SK-N-SH (cell line): ENCODE measurements around the gene TEAD1.

Experiments
- CTCF ChIP-seq: fragments of 200-600 bp; sonication (generic); IDR thresholded peaks from 2 replicates; pipeline ENCODE4 v1.6.1; 2017; ENCODE audit warnings: antibody characterized with exemption, mild to moderate bottlenecking, moderate library complexity
- GATA2 ChIP-seq: sonication (generic); formaldehyde crosslinking; IDR thresholded peaks from 2 replicates; pipeline ENCODE4 v1.5.0; 2020; ENCODE audit warnings: mild to moderate bottlenecking, missing genetic modification reagents
- MAX ChIP-seq: IDR thresholded peaks from 2 replicates; pipeline ENCODE4 v1.4.0; 2012; ENCODE audit warnings: low read depth
- POLR2AphosphoS5 ChIP-seq: IDR thresholded peaks from 2 replicates; pipeline ENCODE4 v1.6.1; 2012; ENCODE audit warnings: low read depth, low read length
- REST ChIP-seq: IDR thresholded peaks from 2 replicates; pipeline ENCODE4 v1.6.1; 2012; ENCODE audit warnings: mild to moderate bottlenecking, low read depth, low read length, moderate library complexity
- RFX5 ChIP-seq: IDR thresholded peaks from 2 replicates; pipeline ENCODE4 v1.6.1; 2012; ENCODE audit warnings: mild to moderate bottlenecking, improper control_type of control experiment, low read length
- TAF1 ChIP-seq: IDR thresholded peaks from 2 replicates; pipeline ENCODE4 v1.6.1; 2012; ENCODE audit warnings: low read depth, mild to moderate bottlenecking, low read length, moderate library complexity, borderline replicate concordance
- USF1 ChIP-seq: IDR thresholded peaks from 2 replicates; pipeline ENCODE4 v1.4.0; 2012; ENCODE audit warnings: low read depth, borderline replicate concordance
- USF2 ChIP-seq: fragments of 150-350 bp; IDR thresholded peaks from 2 replicates; pipeline ENCODE4 v1.6.1; 2017; ENCODE audit warnings: antibody characterized with exemption, low read length, low read depth, borderline replicate concordance
- YY1 ChIP-seq: IDR thresholded peaks from 2 replicates; pipeline ENCODE4 v1.4.0; 2012; ENCODE audit warnings: low read depth, mild to moderate bottlenecking

- no peak for TF ChIP-seq USF2
- TF ChIP-seq GATA2 (CRISPR knock-in tag) = no peak
- no peak for TF ChIP-seq YY1
- TF ChIP-seq POLR2AphosphoS5 = no peak
- no peak for TF ChIP-seq CTCF
- no peak for TF ChIP-seq USF1
- no peak for TF ChIP-seq RFX5
- TF ChIP-seq MAX = no peak
- no peak for TF ChIP-seq REST
- TF ChIP-seq TAF1 = no peak
Measured at GRCh38 chr11:12764187-12764914, 90.1 kb downstream of the TEAD1 start.
